ENCODE results near the gene BCL2L1.

- TF ChIP-seq POLR2A (IDR thresholded peaks at IDR 0.05; ENCODE audit: low read depth, low read length) (no peak), POLR2AphosphoS5 (IDR thresholded peaks at IDR 0.05; ENCODE audit: low read depth, low read length) (no peak), TAF1 (IDR thresholded peaks at IDR 0.05; ENCODE audit: low read depth, low read length) (no peak), SPI1 (IDR thresholded peaks at IDR 0.05; ENCODE audit: low read depth, low read length) (no peak), PAX5 (IDR thresholded peaks at IDR 0.05; ENCODE audit: insufficient read depth, low read length, severe bottlenecking) (no peak), POU2F2 (IDR thresholded peaks at IDR 0.05; ENCODE audit: low read depth, low read length) (no peak)
Observed at GRCh38 chr20:31700747-31701146, 21.9 kb downstream of the BCL2L1 start.

All from GM12891 (cell line).